GM12873 (cell line): Measurements from ENCODE around the gene RTN4RL2.

Experiments
- TF ChIP-seq, protein P1 (sequence below): IDR thresholded peaks from 2 replicates; pipeline ENCODE4 v1.5.1; 2012; ENCODE audit warnings: low read depth, mild to moderate bottlenecking, moderate library complexity, low read length, control low read depth; ENCODE audit not compliant: insufficient read depth; ENCODE audit errors: missing control alignments

RTN4RL2 gene

DNA sequence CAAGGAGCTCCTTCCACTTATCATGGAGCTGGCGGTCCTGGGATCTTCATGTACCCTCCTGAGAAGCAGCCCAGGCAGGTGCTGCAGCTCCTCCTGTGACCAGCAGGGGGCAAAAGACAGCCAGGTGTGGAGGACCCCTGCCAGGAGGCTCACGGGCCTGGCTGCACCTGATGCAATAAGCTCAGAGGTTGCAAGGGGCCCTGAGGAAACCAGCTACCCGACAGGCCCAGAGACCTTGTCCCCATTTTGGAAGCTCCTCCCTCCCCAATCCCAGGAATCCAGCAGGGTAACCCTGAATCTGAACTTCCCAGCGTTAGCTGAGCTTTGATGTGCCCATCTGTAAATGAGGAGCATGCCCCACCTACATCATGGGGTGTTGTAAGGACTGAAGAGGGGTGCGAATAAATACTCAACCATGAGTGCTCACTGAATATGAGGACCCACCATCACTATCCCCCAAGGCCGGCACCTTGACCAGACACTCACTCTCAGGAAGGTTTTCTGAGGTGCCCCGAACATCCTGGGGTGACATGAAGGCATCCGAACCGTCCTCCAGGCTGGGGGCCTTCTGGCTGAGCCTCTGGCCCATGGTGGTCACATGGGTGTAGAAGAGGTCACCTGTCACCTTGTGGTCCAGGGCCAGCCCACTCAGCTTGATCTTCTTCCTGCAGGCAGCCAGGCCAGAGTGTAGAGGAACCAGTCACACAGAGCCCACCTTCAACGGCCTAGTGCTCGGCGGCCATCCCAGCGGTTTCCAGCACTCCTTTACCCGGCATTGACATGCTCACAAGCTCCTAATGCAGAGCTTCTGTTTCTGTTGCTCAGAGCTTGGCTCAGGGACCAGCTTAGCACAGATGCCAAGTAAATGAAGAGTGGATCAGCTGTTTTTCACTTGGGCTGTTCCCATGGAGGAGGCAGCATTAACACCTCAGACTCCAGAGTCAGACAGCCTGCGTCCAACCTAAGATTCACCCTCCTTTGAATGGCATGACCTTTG is 33.5 kb downstream of the RTN4RL2 start:
- TF ChIP-seq, protein P1, sequence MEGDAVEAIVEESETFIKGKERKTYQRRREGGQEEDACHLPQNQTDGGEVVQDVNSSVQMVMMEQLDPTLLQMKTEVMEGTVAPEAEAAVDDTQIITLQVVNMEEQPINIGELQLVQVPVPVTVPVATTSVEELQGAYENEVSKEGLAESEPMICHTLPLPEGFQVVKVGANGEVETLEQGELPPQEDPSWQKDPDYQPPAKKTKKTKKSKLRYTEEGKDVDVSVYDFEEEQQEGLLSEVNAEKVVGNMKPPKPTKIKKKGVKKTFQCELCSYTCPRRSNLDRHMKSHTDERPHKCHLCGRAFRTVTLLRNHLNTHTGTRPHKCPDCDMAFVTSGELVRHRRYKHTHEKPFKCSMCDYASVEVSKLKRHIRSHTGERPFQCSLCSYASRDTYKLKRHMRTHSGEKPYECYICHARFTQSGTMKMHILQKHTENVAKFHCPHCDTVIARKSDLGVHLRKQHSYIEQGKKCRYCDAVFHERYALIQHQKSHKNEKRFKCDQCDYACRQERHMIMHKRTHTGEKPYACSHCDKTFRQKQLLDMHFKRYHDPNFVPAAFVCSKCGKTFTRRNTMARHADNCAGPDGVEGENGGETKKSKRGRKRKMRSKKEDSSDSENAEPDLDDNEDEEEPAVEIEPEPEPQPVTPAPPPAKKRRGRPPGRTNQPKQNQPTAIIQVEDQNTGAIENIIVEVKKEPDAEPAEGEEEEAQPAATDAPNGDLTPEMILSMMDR: peak; percentile 98

GRCh38 chr11:57496109-57496820 is 35.9 kb downstream of the RTN4RL2 start:
- TF ChIP-seq, protein P1: no peak

GRCh38 chr11:57497303-57498247 is 37.2 kb downstream of the RTN4RL2 start:
- TF ChIP-seq, protein P1: no peak

DNA sequence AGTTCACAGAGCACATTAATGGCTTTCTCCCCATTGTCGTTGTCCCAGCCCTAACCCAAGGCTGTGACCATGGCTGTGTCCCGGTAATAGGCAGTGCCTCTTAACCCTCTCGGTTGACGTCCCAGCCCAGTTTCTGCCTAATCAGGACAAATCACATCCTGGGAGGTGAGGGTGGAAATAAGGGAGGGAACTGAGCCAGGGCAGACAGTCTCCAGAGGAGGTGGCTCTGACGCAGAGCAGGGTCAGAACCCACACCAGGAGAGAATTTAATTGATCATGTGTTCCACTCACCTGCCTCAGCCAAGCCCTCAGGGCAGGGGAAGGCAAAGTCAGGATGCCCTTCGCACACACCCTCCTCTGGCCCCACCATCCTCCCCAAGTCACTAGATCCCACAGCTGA is 38.2 kb downstream of the RTN4RL2 start:
- TF ChIP-seq, protein P1: no peak

GRCh38 chr11:57499413-57499982 is 39.2 kb downstream of the RTN4RL2 start:
- TF ChIP-seq, protein P1: no peak

DNA sequence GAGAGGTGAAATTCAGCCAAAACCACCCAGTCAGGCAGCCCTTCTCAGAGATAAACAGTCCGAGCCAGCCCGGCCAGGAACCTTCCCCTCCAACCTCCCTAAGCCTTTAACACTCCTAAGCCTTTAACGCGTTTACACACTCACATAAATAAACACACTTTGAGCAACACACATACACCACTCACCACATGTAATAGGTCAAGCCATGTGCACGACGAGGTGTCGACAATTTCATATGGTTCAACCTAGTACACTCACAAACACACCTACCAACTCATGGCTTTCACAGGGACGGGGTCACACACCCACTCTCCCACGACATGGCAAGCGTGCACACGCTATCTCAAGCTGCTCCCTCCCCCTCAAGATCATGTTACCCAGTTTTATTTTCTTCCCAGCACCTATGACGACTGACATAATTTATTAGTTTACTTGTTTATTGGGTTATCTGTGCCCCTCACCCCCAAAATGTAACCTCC is 39.7 kb downstream of the RTN4RL2 start:
- TF ChIP-seq, protein P1: no peak
